Testis (tissue), 3 donors: ENCODE results near the gene CLCN7. TPM values are rescaled to one million over a fixed set of nuclear protein-coding genes. Genes with fewer than 3 reads are reported as not detected.
A peak's percentile ranks its signal among the peaks of the same experiment; 100 is the strongest.

ENCODE experiments used
- DNase-seq: peaks from one replicate; pipeline ENCODE4 v3.0.0-alpha.2; 2019
- H3K27ac ChIP-seq, 2 donors: fragments of 200-600 bp; sonication (generic); one replicate each; pipeline ENCODE4 v1.5.1; 2019
- H3K27me3 ChIP-seq: fragments of 200-600 bp; sonication (generic); one replicate; pipeline ENCODE4 v1.5.1; 2019
- H3K36me3 ChIP-seq: fragments of 200-600 bp; sonication (generic); one replicate; pipeline ENCODE4 v1.5.1; 2017; ENCODE audit warnings: low read depth; ENCODE audit errors: missing control alignments
- H3K4me1 ChIP-seq: fragments of 200-600 bp; sonication (generic); one replicate; pipeline ENCODE4 v1.5.1; 2019
- H3K4me3 ChIP-seq, 2 donors: fragments of 200-600 bp; sonication (generic); one replicate each; pipeline ENCODE4 v1.5.1; 2017 to 2019
- H3K9me3 ChIP-seq: fragments of 200-600 bp; sonication (generic); one replicate; pipeline ENCODE4 v1.5.1; 2017
- CTCF ChIP-seq, 3 experiments: fragments of 450-650 bp in 2 of 3; fragments of 200-600 bp in 1 of 3; sonication (generic) in 1 of 3; IDR thresholded peaks; one replicate each; pipeline ENCODE4 v1.5.1; 2016 to 2019; ENCODE audit warnings: antibody characterized with exemption in 3 of 3, mild to moderate bottlenecking in 2 of 3, moderate library complexity in 1 of 3
- POLR2A ChIP-seq: fragments of 450-650 bp; IDR thresholded peaks from one replicate; pipeline ENCODE4 v1.6.1; 2017; ENCODE audit warnings: antibody characterized with exemption, mild to moderate bottlenecking, moderate library complexity
- WGBS, 2 donors: methylation state at CpG; one replicate each; pipeline ENCODE4 v1.1.5; 2018; 5-methylcytosine and 5-hydroxymethylcytosine counted together
- intact Hi-C: fragments of 100-400 bp; cut with DNase I; formaldehyde crosslinking; loops from one replicate; pipeline ENCODE4 v1.15.1; 2023; ENCODE audit warnings: low total_unique reads
- polyA plus RNA-seq: library from polyadenylated mRNA; stranded (reverse); fragments of 350-450 nt; fragmentation: Illumina TruSeq; extraction: RNeasy Lipid Tissue Mini Kit (QIAGEN cat#74804); gene quantifications from one replicate; pipeline ENCODE4 v1.2.3, GENCODE V29; 2014; ENCODE audit warnings: low read depth, low replicate concordance; ENCODE audit not compliant: insufficient read depth
- total RNA-seq, 2 donors: library from RNA; depleted of rRNA; stranded (reverse); fragments of >200 nt; gene quantifications; one replicate each; pipeline ENCODE4 v1.2.3, GENCODE V29; 2016

CLCN7 gene
- total and polyA plus RNA-seq, 3 donors from 2014 or later = 79.6 to 160 (median 152) TPM

GRCh38 chr16:1495889-1496262 is 21.0 kb upstream of the CLCN7 start:
- WGBS, 2 donors = 67 to 74% methylated on average over 15 to 25 of the region's 25 CpGs
- no peaks in the 10 kb centered on the region for H3K36me3 ChIP-seq
- TF ChIP-seq CTCF (IDR thresholded peaks at IDR 0.05) = no peak
- TF ChIP-seq POLR2A = no peak

GRCh38 chr16:1495211-1495888 is 20.5 kb upstream of the CLCN7 start:
- Histone ChIP-seq H3K27ac (no peak overlapping the region), H3K9me3 (no peaks in the 10 kb centered on the region), H3K4me1 (peaks cover 15% of the 10 kb centered on the region), H3K27me3 (no peaks in the 10 kb centered on the region), H3K36me3 (no peaks in the 10 kb centered on the region), H3K4me3 (peak overlapping the region in 1 of 2 donors; percentile 36)
- no peak for DNase-seq
- intact Hi-C loops = no loop called here
- TF ChIP-seq POLR2A (no peak), CTCF (IDR thresholded peaks at IDR 0.05) (no peak)
- 54 to 87% methylated on average over 22 to 39 of the region's 39 CpGs for WGBS, 2 donors

More at GRCh38 chr16:1495889-1496262, 21.0 kb upstream of the CLCN7 start:
- Histone ChIP-seq H3K27me3 (no peaks in the 10 kb centered on the region), H3K4me3 (peak overlapping the region in 1 of 2 donors; percentile 36), H3K9me3 (no peaks in the 10 kb centered on the region), H3K27ac (no peak overlapping the region), H3K4me1 (peaks cover 15% of the 10 kb centered on the region)
- DNase-seq = no peak
- intact Hi-C loops = no loop called here

GRCh38 chr16:1494711-1495110 is 19.9 kb upstream of the CLCN7 start:
- DNase-seq = no peak
- H3K27ac ChIP-seq = no peak overlapping the region
- WGBS, 2 donors = 46 to 60% methylated on average over 1 to 13 of the region's 13 CpGs
- H3K4me1 ChIP-seq = peaks cover 15% of the 10 kb centered on the region
- H3K27me3 ChIP-seq = no peaks in the 10 kb centered on the region
- H3K36me3 ChIP-seq = no peaks in the 10 kb centered on the region
- no peak overlapping the region for H3K4me3 ChIP-seq
- intact Hi-C loops = loop anchor here (5.0 kb wide), 1 partner anchor 118 kb away; the partner anchor contains the start of genes CRAMP1 and IFT140
- H3K9me3 ChIP-seq = no peaks in the 10 kb centered on the region
- TF ChIP-seq CTCF (IDR thresholded peaks at IDR 0.05) = no peak
- TF ChIP-seq POLR2A = no peak

GRCh38 chr16:1494129-1494640 is 19.4 kb upstream of the CLCN7 start:
- intact Hi-C loops = loop anchor here (5.0 kb wide), 1 partner anchor 118 kb away; the partner anchor contains the start of genes CRAMP1 and IFT140
- Histone ChIP-seq H3K9me3 (no peaks in the 10 kb centered on the region), H3K27me3 (no peaks in the 10 kb centered on the region), H3K4me3 (peak overlapping the region; percentile 69 to 91), H3K27ac (no peak overlapping the region), H3K36me3 (no peaks in the 10 kb centered on the region), H3K4me1 (peaks cover 15% of the 10 kb centered on the region)
- WGBS, 2 donors = 11 to 16% methylated on average over 5 to 21 of the region's 25 CpGs
- peak; percentile 79 for DNase-seq
- TF ChIP-seq POLR2A (no peak), CTCF (IDR thresholded peaks at IDR 0.05) (peak; percentile 29 to 61 (median 41))
